ENCODE measurements around the gene NUDT1.

The NUDT1 gene

GRCh38 chr7:2198206-2198605 is 43.8 kb upstream of the NUDT1 start:
- TF ChIP-seq ZNF521 (tag by site-specific recombination; IDR thresholded peaks at IDR 0.05) (no peak), FEZF1 (tag by site-specific recombination; IDR thresholded peaks at IDR 0.05) (no peak), ZBTB7A (tag by site-specific recombination; IDR thresholded peaks at IDR 0.05; ENCODE audit: low read depth) (no peak), KLF7 (tag by site-specific recombination; IDR thresholded peaks at IDR 0.05; ENCODE audit: borderline replicate concordance) (no peak), ZNF670 (tag by site-specific recombination; IDR thresholded peaks at IDR 0.05; ENCODE audit: low read depth) (no peak)
- TF ChIP-seq, protein P1, sequence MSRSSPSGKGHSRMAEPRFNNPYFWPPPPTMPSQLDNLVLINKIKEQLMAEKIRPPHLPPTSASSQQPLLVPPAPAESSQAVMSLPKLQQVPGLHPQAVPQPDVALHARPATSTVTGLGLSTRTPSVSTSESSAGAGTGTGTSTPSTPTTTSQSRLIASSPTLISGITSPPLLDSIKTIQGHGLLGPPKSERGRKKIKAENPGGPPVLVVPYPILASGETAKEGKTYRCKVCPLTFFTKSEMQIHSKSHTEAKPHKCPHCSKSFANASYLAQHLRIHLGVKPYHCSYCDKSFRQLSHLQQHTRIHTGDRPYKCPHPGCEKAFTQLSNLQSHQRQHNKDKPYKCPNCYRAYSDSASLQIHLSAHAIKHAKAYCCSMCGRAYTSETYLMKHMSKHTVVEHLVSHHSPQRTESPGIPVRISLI (tag by site-specific recombination; IDR thresholded peaks at IDR 0.05) = no peak
- TF ChIP-seq, protein P2, sequence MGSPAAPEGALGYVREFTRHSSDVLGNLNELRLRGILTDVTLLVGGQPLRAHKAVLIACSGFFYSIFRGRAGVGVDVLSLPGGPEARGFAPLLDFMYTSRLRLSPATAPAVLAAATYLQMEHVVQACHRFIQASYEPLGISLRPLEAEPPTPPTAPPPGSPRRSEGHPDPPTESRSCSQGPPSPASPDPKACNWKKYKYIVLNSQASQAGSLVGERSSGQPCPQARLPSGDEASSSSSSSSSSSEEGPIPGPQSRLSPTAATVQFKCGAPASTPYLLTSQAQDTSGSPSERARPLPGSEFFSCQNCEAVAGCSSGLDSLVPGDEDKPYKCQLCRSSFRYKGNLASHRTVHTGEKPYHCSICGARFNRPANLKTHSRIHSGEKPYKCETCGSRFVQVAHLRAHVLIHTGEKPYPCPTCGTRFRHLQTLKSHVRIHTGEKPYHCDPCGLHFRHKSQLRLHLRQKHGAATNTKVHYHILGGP (tag by site-specific recombination; IDR thresholded peaks at IDR 0.05) = no peak
- Histone ChIP-seq H3K36me3 (ENCODE audit: control insufficient read depth in 2 of 2, insufficient read depth in 1 of 2, low read length in 2 of 2) (peaks cover 0 to 71% of the 10 kb centered on the region in 2 experiments; a peak in 1 of 3 replicates), H3K27ac (ENCODE audit: extremely low read depth, low read depth, low read length) (no peak overlapping the region), H3K4me3 (ENCODE audit: low read depth, low read length) (no peak overlapping the region), H3K9me3 (ENCODE audit: control insufficient read depth, insufficient read depth, low read depth, low read length) (no peaks in the 10 kb centered on the region), H3K4me1 (ENCODE audit: control insufficient read depth, insufficient read depth, low read length) (no peaks in the 10 kb centered on the region)
- ChIA-PET POLR2A (no interaction called here), CTCF (no interaction called here)

DNA sequence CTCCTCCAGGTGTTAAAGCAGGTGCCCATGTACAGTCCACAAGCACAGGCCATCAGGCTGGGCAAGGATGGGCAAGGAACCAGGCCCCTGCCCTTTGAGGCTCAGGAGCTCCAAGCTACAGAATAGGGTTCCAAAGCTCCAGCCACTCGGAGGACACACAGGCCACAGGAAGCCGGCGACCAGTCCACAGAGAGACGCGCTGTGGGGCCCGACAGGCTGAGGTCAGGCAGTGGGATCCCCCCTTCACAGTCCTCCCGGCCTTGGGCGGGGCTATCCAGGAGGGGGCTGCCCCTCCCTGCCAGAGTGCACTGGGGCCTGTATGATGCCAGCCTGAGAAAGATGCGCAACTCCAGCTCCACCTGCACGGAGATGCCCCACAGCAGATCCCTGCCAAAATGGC is 43.3 kb upstream of the NUDT1 start:
- ChIA-PET CTCF (no interaction called here), POLR2A (interaction anchor here (0.6 kb wide), 1 partner anchor 92 kb away, joined by 3 read pairs; no protein-coding TSS in a partner anchor)
- Histone ChIP-seq H3K9me3 (ENCODE audit: control insufficient read depth, insufficient read depth, low read depth, low read length) (no peaks in the 10 kb centered on the region), H3K4me3 (ENCODE audit: low read depth, low read length) (no peak overlapping the region), H3K27ac (ENCODE audit: extremely low read depth, low read depth, low read length) (no peak overlapping the region), H3K4me1 (ENCODE audit: control insufficient read depth, insufficient read depth, low read length) (no peaks in the 10 kb centered on the region), H3K36me3 (ENCODE audit: control insufficient read depth in 2 of 2, insufficient read depth in 1 of 2, low read length in 2 of 2) (peaks cover 0 to 72% of the 10 kb centered on the region in 2 experiments; a peak in 1 of 3 replicates)
- TF ChIP-seq KLF17 (tag by site-specific recombination; IDR thresholded peaks at IDR 0.05) (no peak), ZNF354C (tag by site-specific recombination; IDR thresholded peaks at IDR 0.05; ENCODE audit: borderline replicate concordance, low read depth) (no peak), ZNF112 (tag by site-specific recombination; IDR thresholded peaks at IDR 0.05) (no peak), ZNF501 (tag by site-specific recombination; IDR thresholded peaks at IDR 0.05) (no peak), YY2 (tag by site-specific recombination; IDR thresholded peaks at IDR 0.05) (no peak), ZSCAN4 (tag by site-specific recombination; IDR thresholded peaks at IDR 0.05) (no peak), ZNF394 (tag by site-specific recombination; IDR thresholded peaks at IDR 0.05; ENCODE audit: borderline replicate concordance) (no peak), BCL11A (tag by site-specific recombination; IDR thresholded peaks at IDR 0.05; ENCODE audit: low read depth) (no peak), ZNF529 (tag by site-specific recombination; IDR thresholded peaks at IDR 0.05; ENCODE audit: insufficient replicate concordance) (no peak), ZNF585B (tag by site-specific recombination; IDR thresholded peaks at IDR 0.05) (no peak), ZNF169 (tag by site-specific recombination; IDR thresholded peaks at IDR 0.05) (no peak), ZNF624 (tag by site-specific recombination; IDR thresholded peaks at IDR 0.05) (no peak), INSM2 (tag by site-specific recombination; IDR thresholded peaks at IDR 0.05) (no peak), ZNF621 (tag by site-specific recombination; IDR thresholded peaks at IDR 0.05) (no peak)

All from HEK293 (cell line).